GM10248 (cell line): ENCODE results near the gene GALNT11.

Experiments
- CTCF ChIA-PET: fragments of 300-600 bp; sonication (Branson Sonifier 250); formaldehyde crosslinking; extraction: SDS; loops from one replicate; lab custom pipeline; 2021; ENCODE audit warnings: antibody characterized with exemption; lab: Yijun Ruan, JAX
- POLR2A ChIA-PET: fragments of 350-650 bp; sonication (Branson Sonifier 250); formaldehyde crosslinking; extraction: SDS; loops from one replicate; lab custom pipeline; 2020; ENCODE audit warnings: antibody characterized with exemption; lab: Yijun Ruan, JAX
- DNase-seq: peaks from one replicate; pipeline ENCODE4 v3.0.0; 2012; ENCODE audit errors: extremely low spot score
- TF ChIP-seq, protein P1 (sequence below): IDR thresholded peaks from 2 replicates; pipeline ENCODE4 v1.5.1; 2012; ENCODE audit warnings: mild to moderate bottlenecking, low read depth; ENCODE audit errors: extremely low read depth, missing control alignments, control extremely low read depth

GALNT11 gene

DNA sequence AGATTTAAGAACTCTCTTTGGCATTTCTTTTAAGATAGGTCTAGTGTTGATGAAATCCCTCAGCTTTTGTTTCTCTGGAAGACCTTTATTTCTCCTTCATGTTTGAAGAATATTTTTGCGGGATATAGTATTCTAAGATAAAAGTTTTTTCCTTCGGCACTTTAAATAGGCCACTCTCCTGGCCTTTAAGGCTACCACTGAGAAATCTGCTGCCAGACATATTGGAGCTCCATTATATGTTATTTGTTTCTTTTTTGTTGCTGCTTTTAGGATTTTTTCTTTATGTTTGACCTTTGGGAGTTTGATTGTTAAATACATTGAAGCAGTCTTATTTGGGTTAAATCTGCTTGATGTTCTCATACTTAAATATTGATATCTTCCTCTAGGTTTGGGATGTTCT is 22.6 kb downstream of the GALNT11 start:
- CTCF ChIA-PET, result no interaction called here
- TF ChIP-seq, protein P1, sequence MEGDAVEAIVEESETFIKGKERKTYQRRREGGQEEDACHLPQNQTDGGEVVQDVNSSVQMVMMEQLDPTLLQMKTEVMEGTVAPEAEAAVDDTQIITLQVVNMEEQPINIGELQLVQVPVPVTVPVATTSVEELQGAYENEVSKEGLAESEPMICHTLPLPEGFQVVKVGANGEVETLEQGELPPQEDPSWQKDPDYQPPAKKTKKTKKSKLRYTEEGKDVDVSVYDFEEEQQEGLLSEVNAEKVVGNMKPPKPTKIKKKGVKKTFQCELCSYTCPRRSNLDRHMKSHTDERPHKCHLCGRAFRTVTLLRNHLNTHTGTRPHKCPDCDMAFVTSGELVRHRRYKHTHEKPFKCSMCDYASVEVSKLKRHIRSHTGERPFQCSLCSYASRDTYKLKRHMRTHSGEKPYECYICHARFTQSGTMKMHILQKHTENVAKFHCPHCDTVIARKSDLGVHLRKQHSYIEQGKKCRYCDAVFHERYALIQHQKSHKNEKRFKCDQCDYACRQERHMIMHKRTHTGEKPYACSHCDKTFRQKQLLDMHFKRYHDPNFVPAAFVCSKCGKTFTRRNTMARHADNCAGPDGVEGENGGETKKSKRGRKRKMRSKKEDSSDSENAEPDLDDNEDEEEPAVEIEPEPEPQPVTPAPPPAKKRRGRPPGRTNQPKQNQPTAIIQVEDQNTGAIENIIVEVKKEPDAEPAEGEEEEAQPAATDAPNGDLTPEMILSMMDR, result no peak
- POLR2A ChIA-PET, result no interaction called here
- no peak for DNase-seq

- no peak for DNase-seq
- ChIA-PET CTCF (no interaction called here), POLR2A (no interaction called here)
- TF ChIP-seq, protein P1, result no peak
Observed at GRCh38 chr7:152050547-152050971, 25.1 kb downstream of the GALNT11 start.

DNA sequence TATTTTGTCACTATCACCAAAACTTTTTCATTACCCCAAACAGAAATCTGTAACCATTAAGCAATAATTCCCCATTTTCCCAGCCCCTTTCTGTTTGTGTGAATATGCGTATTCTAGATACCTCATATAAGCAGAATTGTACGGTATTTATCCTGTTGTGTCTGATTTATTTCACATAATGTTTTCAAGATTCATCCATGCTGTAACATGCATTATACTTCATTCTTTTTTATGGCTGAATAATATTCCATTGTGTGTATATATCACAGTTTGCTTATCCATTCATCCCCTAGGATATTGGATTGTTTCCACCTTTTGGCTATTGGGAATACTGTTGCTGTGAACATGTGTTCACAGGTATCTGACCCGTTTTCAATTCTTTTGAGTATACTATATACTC is 26.5 kb downstream of the GALNT11 start:
- no peak for DNase-seq
- TF ChIP-seq, protein P1, result no peak
- ChIA-PET CTCF (no interaction called here), POLR2A (no interaction called here)

DNA sequence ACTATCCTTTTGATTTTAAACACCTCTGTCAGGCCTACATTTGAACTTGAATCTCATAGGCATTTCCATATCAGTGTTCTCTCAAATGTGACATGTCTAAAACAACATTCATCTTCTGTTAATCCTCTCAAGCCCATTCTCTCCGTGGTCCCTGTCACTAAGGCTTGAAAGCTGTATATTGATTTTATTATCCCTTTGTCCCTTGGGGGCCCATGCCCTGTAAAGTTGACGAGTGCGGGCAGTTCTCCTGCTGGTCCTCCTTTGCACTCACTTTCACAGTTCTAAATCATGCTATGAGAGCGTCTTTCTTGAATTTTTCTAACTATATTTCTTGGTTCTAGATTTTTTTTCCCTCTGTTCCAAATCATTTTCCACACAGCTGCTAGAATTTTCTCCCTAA is 27.3 kb downstream of the GALNT11 start:
- no peak for DNase-seq
- ChIA-PET CTCF (no interaction called here), POLR2A (no interaction called here)
- TF ChIP-seq, protein P1, result no peak

DNA sequence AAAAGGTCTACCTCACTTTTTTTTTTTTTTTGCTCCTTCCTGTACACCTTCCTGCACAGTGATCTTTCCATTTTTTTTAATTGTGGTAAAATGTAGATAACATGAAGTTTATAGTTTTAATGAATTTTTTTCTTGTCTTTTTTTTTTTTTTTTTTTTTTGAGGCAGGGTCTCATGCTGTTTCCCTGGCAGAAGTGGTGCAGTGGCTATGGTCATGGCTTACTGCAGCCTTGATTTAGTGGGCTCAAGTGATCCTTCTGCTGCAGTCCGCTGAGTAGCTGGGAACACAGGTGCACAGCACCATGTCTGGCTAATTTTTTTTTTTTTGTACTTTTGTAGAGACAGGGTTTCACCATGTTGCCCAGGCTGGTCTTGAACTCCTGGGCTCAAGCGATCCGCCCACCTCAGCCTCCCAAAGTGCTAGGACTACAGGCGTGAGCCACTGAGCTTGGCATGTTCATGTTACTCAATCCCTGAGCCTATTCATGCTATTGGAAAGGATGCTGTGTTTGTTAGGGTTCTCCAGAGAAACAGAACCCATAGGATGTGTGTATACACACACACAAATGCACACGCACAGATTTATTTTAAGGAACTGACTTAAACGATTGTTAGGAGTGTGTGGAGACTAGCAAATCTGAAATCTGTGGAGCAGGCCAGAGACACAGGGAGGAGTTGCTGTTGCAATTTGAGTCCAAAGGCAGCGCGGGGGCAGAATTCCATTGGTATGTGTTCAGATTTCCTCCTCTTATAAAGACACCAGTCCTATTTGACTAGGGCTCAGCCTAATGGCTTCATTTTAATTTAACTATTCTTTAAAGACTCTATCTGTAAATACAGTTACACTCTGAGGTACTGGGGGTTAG is 29.1 kb downstream of the GALNT11 start:
- TF ChIP-seq, protein P1, result no peak
- CTCF ChIA-PET, result no interaction called here
- no peak for DNase-seq
- POLR2A ChIA-PET, result no interaction called here

DNA sequence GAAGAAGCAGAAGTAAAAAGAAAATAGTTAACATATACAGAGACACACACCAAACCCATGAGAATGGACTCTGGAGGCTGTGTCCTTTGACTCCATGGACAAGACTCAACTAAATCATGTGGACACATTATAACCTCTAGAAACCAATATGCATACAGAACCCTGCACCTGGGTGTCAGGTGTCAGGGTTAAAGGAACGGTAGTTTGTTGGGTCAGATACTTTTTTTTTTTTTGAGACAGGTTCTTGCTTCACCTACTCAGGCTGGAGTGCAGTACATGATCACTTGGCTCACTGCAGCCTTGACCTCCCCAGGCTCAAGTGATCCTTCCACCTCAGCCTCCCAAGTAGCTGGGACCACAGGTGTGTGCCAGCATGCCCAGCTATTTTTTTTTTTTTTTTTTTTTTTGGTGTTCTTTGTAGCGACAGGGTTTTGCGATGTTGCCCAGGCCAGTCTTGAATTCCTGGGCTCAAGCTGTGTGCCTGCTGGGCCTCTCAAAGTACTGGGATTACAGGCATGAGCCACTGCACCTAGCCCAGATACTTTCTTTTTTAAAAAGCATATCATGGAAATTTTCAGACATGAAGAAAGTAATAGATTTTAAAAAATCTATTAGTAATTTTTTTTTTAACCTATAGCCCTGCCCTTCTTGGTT is 31.3 kb downstream of the GALNT11 start:
- TF ChIP-seq, protein P1, result no peak
- DNase-seq, result no peak
- CTCF ChIA-PET, result no interaction called here
- POLR2A ChIA-PET, result no interaction called here
